ENCODE results near the gene PDK2.

Gene PDK2

DNA sequence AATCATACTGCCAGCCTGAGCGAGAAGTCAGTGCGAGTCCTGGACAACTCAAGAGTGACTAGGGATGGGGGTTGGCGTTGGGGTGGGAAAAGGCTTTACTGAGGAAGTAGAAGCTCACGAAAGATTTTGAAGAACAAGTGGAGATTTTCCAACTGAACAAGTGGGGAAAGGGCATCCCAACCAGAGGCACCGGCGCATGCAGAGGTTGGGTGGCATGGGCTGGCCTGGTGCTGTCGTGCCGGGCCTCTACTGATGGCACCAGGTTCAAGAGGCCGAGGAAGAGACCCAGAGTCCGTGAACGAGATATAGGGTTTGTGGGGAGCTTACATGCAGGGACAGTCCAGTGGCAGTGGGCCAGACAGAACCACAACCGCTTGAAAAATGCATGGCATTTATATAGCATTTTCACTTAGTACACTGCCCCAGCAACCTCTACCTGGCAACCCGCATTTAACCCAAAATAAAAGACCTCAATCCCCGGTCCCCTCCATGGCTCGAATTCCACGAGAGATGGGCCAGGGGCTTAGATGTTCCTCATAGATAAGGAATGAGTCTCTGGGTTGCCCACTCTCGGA, 46.9 kb upstream of the PDK2 start:
- H3K4me3 ChIP-seq (ENCODE audit: low read depth, low read length), result no peak overlapping the region
- DNase-seq (ENCODE audit: low read depth, low spot score), result no peak
- CTCF ChIA-PET, result interaction anchor here (1.0 to 3.5 kb wide), 7 partner anchors 8 to 51 kb away, joined by 3 to 18 read pairs (median 9); partner anchors contain the start of gene ITGA3
- POLR2A ChIA-PET, result interaction anchor here (0.7 to 1.1 kb wide), 2 partner anchors 9 to 14 kb away, joined by 3 read pairs; no protein-coding TSS in a partner anchor
- no peak for TF ChIP-seq CTCF (IDR thresholded peaks at IDR 0.05; ENCODE audit: insufficient read depth, low read length, missing control alignments)

DNA sequence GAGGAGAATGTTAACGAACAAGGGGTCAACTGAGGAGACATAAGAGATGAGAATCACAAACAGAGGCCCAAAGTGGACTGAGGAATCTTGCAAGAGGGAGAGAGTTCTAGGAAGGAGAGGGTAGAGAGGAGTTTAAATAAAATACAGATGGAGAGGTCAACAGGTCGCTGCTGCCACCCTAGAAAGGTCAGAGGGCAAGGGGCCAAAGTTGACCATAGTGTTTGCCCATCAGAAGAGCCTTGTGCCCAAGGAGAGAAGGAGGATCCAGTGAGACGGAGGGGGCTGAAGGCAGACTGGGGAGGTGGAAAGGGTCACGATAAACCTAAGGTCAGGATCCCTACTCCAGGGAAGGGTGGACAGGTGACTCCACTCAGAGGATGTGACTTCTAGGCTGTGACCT, 46.2 kb upstream of the PDK2 start:
- ChIA-PET CTCF (interaction anchor here (2.7 kb wide), 1 partner anchor 52 kb away, joined by 9 read pairs; no protein-coding TSS in a partner anchor), POLR2A (no interaction called here)
- H3K4me3 ChIP-seq (ENCODE audit: low read depth, low read length), result no peak overlapping the region
- no peak for TF ChIP-seq CTCF (IDR thresholded peaks at IDR 0.05; ENCODE audit: insufficient read depth, low read length, missing control alignments)
- no peak for DNase-seq (ENCODE audit: low read depth, low spot score)

DNA sequence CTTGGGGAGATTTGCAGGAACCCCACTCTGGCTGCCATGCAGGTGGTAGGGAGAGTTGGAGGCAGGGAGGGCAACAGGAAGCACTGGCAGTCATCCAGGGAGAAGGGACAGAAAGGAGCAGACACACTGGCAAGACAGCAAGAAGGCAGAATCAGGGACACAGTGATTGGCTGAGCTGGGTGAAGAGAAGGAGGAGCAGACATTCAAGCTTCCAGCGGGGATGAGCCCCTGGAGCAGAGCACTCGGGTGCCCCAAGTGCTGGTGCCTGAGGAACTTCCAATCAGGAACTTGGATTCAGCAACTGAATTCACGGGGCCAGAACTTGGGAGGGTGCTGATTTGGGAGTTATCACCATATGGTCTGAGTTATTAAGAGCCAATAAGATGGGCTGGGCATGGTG, 45.5 kb upstream of the PDK2 start:
- ChIA-PET POLR2A (no interaction called here), CTCF (interaction anchor here (1.3 kb wide), 1 partner anchor 22 kb away, joined by 5 read pairs; no protein-coding TSS in a partner anchor)
- H3K4me3 ChIP-seq (ENCODE audit: low read depth, low read length), result no peak overlapping the region
- no peak for DNase-seq (ENCODE audit: low read depth, low spot score)
- TF ChIP-seq CTCF (IDR thresholded peaks at IDR 0.05; ENCODE audit: insufficient read depth, low read length, missing control alignments), result no peak

DNA sequence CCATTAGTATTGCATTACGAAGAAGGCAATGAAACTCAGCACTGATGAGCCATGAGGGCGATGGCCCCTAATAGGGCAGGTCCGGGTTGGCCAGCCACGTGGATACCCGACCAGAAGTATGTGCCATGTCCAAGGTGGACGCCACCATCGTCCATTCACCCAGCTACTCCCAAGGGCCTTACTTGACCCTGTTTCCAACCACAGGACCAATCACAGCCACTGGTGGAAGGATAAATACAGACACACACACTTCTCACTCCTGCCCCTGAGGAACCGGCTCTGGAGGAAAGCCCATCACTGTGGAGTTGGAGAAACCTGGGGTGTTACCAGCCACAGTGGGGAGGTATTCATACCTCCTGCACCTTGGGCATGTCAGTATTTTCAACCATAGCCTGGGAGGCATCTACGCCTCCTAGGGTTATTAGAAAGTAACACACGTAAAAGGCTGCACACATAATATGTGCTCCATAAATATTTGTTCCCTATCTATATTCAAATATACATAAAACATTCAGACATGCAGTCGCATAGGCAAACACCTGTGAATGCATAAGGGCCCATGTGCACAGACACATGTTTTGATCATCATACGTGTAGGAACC, 44.6 kb upstream of the PDK2 start:
- TF ChIP-seq CTCF (IDR thresholded peaks at IDR 0.05; ENCODE audit: insufficient read depth, low read length, missing control alignments), result no peak
- H3K4me3 ChIP-seq (ENCODE audit: low read depth, low read length), result no peak overlapping the region
- no peak for DNase-seq (ENCODE audit: low read depth, low spot score)
- POLR2A ChIA-PET, result no interaction called here
- CTCF ChIA-PET, result interaction anchor here (1.0 to 1.3 kb wide), 2 partner anchors 23 to 44 kb away, joined by 3 to 5 read pairs; no protein-coding TSS in a partner anchor

DNA sequence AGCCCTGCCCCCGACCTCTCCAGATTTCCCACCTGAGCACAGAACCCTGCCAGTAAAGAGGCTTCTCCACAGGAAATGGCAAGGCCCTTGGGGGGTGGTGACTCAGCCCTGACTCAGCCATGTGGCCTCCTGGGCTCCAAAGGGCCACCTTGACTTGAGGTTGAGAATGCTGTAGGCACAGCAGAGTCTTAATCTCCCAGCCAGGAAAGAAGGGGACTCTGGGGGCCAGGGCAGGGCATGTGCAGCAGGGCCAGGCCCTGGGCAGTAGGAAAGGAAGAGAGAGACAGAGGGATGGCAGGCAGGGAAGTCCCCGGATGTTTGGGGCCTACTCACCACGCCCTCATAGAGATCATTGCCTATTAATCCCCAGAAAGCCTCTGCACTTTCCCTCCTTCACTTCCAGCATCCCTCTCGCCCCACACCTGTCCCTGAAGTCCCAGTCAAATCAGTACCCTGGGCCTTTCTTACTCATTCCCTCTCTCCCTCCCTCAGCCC, 44.0 kb upstream of the PDK2 start:
- ChIA-PET POLR2A (no interaction called here), CTCF (interaction anchor here (1.0 to 17.8 kb wide), 4 partner anchors 11 to 43 kb away, joined by 3 to 179 read pairs (median 8); partner anchors contain the start of gene PDK2)
- TF ChIP-seq CTCF (IDR thresholded peaks at IDR 0.05; ENCODE audit: insufficient read depth, low read length, missing control alignments), result no peak
- DNase-seq (ENCODE audit: low read depth, low spot score), result no peak
- H3K4me3 ChIP-seq (ENCODE audit: low read depth, low read length), result no peak overlapping the region

GRCh38 chr17:50051606-50052005, 43.5 kb upstream of the PDK2 start:
- H3K4me3 ChIP-seq (ENCODE audit: low read depth, low read length), result no peak overlapping the region
- ChIA-PET CTCF (interaction anchor here (1.0 to 17.8 kb wide), 4 partner anchors 11 to 42 kb away, joined by 3 to 179 read pairs (median 8); partner anchors contain the start of gene PDK2), POLR2A (no interaction called here)
- TF ChIP-seq CTCF (IDR thresholded peaks at IDR 0.05; ENCODE audit: insufficient read depth, low read length, missing control alignments), result no peak
- DNase-seq (ENCODE audit: low read depth, low spot score), result no peak

Measured in AG04449 (cell line).